ENCODE measurements around the gene AP2M1.

- no peak for TF ChIP-seq CTCF (IDR thresholded peaks at IDR 0.05)
- no peak for TF ChIP-seq POLR2A (IDR thresholded peaks at IDR 0.05)
Observed at GRCh38 chr3:184183679-184184078, 9.0 kb downstream of the AP2M1 start.

All from upper lobe of left lung (tissue), 4 donors.